ENCODE data around the gene LIN7A. TPM values are rescaled to one million over a fixed set of nuclear protein-coding genes. Genes with fewer than 3 reads are reported as not detected.

Gene LIN7A
- total and polyA plus RNA-seq, 4 donors, result 4.0 to 21.7 (median 6.6) TPM

DNA sequence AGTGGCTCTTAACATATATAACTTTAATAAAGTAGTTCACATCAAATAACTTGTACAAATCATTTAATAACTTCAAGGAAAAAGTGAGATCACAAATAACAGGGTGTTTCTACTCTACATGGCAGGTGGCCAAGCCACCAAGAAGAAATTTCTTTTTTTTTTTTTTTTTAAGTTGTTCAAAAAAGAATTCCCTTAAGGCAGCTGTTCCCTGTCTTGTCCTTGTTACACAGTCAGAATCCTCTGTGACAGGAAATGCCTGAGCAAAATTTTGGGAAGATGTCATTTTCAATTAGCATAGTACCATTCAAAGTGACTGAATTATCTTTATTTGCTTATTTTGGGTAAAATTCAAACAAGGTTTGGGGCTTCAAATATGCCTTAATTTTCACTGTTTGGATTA, 79.4 kb downstream of the LIN7A start:
- H3K27me3 ChIP-seq (ENCODE audit: control insufficient read depth in 3 of 3, insufficient read depth in 3 of 3, low read length in 2 of 3), result no peaks in the 10 kb centered on the region
- no peak overlapping the region for H3K9ac ChIP-seq (ENCODE audit: insufficient read depth in 1 of 2, low read length in 2 of 2)
- no peak overlapping the region for H3K27ac ChIP-seq (ENCODE audit: low read depth in 1 of 2, low read length in 1 of 2)
- ATAC-seq (ENCODE audit: insufficient read depth, low FRiP score) (no peak), DNase-seq (peak in 1 of 3 donors; percentile 22)
- TF ChIP-seq, protein P1, sequence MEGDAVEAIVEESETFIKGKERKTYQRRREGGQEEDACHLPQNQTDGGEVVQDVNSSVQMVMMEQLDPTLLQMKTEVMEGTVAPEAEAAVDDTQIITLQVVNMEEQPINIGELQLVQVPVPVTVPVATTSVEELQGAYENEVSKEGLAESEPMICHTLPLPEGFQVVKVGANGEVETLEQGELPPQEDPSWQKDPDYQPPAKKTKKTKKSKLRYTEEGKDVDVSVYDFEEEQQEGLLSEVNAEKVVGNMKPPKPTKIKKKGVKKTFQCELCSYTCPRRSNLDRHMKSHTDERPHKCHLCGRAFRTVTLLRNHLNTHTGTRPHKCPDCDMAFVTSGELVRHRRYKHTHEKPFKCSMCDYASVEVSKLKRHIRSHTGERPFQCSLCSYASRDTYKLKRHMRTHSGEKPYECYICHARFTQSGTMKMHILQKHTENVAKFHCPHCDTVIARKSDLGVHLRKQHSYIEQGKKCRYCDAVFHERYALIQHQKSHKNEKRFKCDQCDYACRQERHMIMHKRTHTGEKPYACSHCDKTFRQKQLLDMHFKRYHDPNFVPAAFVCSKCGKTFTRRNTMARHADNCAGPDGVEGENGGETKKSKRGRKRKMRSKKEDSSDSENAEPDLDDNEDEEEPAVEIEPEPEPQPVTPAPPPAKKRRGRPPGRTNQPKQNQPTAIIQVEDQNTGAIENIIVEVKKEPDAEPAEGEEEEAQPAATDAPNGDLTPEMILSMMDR (IDR thresholded peaks at IDR 0.05; ENCODE audit: control extremely low read depth, extremely low read depth), result no peak
- H3K9me3 ChIP-seq (ENCODE audit: control insufficient read depth in 4 of 4, insufficient read depth in 3 of 4, low read length in 3 of 4), result no peaks in the 10 kb centered on the region
- no peak overlapping the region for H3K4me3 ChIP-seq
- peaks cover 0 to 30% (median 8%) of the 10 kb centered on the region in 5 donors for H3K4me1 ChIP-seq (ENCODE audit: control insufficient read depth in 5 of 5, insufficient read depth in 5 of 5, low read length in 5 of 5)
- no peaks in the 10 kb centered on the region for H3K36me3 ChIP-seq (ENCODE audit: control insufficient read depth in 4 of 4, insufficient read depth in 4 of 4, low read length in 4 of 4)

DNA sequence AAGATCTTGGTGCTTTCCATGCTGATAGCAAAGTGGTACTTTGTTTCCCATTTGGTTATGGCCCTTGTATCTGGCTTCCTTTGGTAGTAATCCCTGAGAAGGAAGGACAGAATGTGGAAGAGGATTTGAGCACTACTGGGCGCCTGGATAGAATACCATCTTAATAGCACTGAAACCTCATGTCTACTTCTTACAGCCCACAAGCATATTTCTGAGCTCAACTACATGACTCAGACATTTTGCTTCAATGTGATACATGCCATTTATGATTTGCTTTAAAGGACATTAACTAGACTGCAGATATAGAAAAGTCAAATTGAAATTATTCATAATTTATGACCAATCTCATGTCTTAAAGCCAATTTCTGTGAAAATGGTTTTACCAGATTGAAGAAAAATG, 80.4 kb downstream of the LIN7A start:
- TF ChIP-seq, protein P1 (IDR thresholded peaks at IDR 0.05; ENCODE audit: control extremely low read depth, extremely low read depth), result no peak
- Histone ChIP-seq H3K9ac (ENCODE audit: insufficient read depth in 1 of 2, low read length in 2 of 2) (no peak overlapping the region), H3K36me3 (ENCODE audit: control insufficient read depth in 4 of 4, insufficient read depth in 4 of 4, low read length in 4 of 4) (no peaks in the 10 kb centered on the region), H3K27me3 (ENCODE audit: control insufficient read depth in 3 of 3, insufficient read depth in 3 of 3, low read length in 2 of 3) (no peaks in the 10 kb centered on the region), H3K4me1 (ENCODE audit: control insufficient read depth in 5 of 5, insufficient read depth in 5 of 5, low read length in 5 of 5) (peaks cover 0 to 21% (median 3%) of the 10 kb centered on the region in 5 donors), H3K27ac (ENCODE audit: low read depth in 1 of 2, low read length in 1 of 2) (no peak overlapping the region), H3K9me3 (ENCODE audit: control insufficient read depth in 4 of 4, insufficient read depth in 3 of 4, low read length in 3 of 4) (no peaks in the 10 kb centered on the region), H3K4me3 (no peak overlapping the region)
- DNase-seq, result no peak
- no peak for ATAC-seq (ENCODE audit: insufficient read depth, low FRiP score)
- 90 to 91% methylated on average over 1 of the region's 1 CpG for WGBS, 2 donors

DNA sequence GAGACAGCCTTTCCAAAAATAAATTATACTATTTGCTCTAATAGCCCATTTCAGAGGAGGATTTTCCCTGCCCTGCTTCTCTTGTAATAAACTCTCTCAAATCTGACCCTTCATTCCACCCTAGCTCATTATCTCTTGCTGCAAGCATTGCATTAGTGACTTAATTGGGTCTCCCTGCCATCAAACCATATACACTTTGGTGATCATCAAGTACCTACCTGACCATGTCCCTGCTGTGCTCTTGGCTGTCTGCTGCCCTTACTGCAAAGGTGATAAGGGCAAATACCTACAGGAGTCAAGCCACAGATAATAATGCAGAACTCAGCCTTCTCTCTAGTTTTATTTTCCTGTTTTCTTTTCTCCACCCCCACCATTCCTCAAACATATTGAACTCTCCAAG, 88.4 kb downstream of the LIN7A start:
- DNase-seq, result no peak
- no peaks in the 10 kb centered on the region for H3K36me3 ChIP-seq (ENCODE audit: control insufficient read depth in 4 of 4, insufficient read depth in 4 of 4, low read length in 4 of 4)
- no peak for ATAC-seq (ENCODE audit: insufficient read depth, low FRiP score)
- peaks cover 0 to 3% (median 0%) of the 10 kb centered on the region in 5 donors for H3K4me1 ChIP-seq (ENCODE audit: control insufficient read depth in 5 of 5, insufficient read depth in 5 of 5, low read length in 5 of 5)
- no peak overlapping the region for H3K27ac ChIP-seq (ENCODE audit: low read depth in 1 of 2, low read length in 1 of 2)
- H3K27me3 ChIP-seq (ENCODE audit: control insufficient read depth in 3 of 3, insufficient read depth in 3 of 3, low read length in 2 of 3), result no peaks in the 10 kb centered on the region
- H3K9ac ChIP-seq (ENCODE audit: insufficient read depth in 1 of 2, low read length in 2 of 2), result no peak overlapping the region
- H3K9me3 ChIP-seq (ENCODE audit: control insufficient read depth in 4 of 4, insufficient read depth in 3 of 4, low read length in 3 of 4), result no peaks in the 10 kb centered on the region
- TF ChIP-seq, protein P1 (IDR thresholded peaks at IDR 0.05; ENCODE audit: control extremely low read depth, extremely low read depth), result no peak
- no peak overlapping the region for H3K4me3 ChIP-seq

DNA sequence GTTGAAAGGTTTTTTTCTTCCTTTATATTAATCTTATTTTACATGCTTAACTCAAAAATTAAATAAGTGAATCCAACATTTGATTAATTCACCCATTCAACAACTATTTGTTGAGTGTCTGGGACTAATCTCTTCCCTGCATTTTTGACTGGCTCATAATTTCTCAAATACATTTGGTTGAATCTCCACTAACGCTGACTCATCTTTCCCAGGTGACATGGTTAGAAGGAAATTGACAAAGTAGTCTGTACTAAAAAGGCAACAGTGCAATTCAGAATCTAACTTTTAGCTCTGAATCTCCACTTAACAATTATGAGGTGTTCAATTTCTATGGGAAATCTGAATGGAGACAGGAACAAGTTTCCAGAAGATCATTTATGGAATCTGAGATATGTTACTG, 88.9 kb downstream of the LIN7A start:
- no peaks in the 10 kb centered on the region for H3K27me3 ChIP-seq (ENCODE audit: control insufficient read depth in 3 of 3, insufficient read depth in 3 of 3, low read length in 2 of 3)
- no peak overlapping the region for H3K9ac ChIP-seq (ENCODE audit: insufficient read depth in 1 of 2, low read length in 2 of 2)
- TF ChIP-seq, protein P1 (IDR thresholded peaks at IDR 0.05; ENCODE audit: control extremely low read depth, extremely low read depth), result no peak
- no peak overlapping the region for H3K27ac ChIP-seq (ENCODE audit: low read depth in 1 of 2, low read length in 1 of 2)
- no peak overlapping the region for H3K4me3 ChIP-seq
- H3K36me3 ChIP-seq (ENCODE audit: control insufficient read depth in 4 of 4, insufficient read depth in 4 of 4, low read length in 4 of 4), result no peaks in the 10 kb centered on the region
- ATAC-seq (ENCODE audit: insufficient read depth, low FRiP score), result no peak
- peaks cover 0 to 3% (median 0%) of the 10 kb centered on the region in 5 donors for H3K4me1 ChIP-seq (ENCODE audit: control insufficient read depth in 5 of 5, insufficient read depth in 5 of 5, low read length in 5 of 5)
- H3K9me3 ChIP-seq (ENCODE audit: control insufficient read depth in 4 of 4, insufficient read depth in 3 of 4, low read length in 3 of 4), result no peaks in the 10 kb centered on the region
- DNase-seq, result no peak
- 89 to 93% methylated on average over 1 of the region's 1 CpG for WGBS, 2 donors

Data from lung (tissue), 12 donors.